ENCODE data around the gene ATPAF2. TPM values are rescaled to one million over a fixed set of nuclear protein-coding genes. Genes with fewer than 3 reads are reported as not detected.

ATPAF2 gene
- 13.3 TPM for total RNA-seq

DNA sequence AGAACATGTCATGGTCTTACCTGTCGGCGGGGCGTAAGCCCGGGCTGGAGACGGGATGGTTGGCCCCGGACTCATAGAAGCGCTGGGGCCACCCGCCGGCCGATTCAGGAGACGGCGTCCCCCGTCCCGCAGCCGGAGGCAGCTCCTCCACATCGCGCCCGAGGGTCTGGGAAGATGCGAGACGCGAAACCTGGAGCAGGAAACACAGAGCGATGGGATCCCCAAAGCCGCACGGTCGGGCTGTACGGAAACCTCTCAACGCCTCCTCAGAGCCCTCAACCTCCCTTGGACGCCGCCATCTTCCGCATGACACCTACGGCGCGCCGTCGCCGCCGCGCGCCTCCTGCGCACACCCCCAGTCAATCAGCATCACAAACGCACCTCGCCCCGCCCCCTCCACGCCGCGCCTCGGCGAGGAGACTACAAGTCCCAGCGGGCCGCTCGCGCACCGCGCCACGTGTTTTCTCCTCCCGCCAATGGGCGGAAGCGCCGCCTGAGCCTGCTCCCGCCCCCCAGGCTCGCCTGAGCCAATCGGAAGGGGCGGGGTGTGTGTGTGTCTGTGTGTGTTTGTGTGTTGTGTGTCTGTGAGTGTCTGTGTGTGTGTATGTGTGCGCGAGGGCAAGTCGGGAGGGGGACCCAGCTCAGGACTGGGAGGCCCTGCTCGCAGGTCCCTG is at the start of gene ATPAF2, which contains the start of gene GID4:
TSS of gene ATPAF2 (minus strand) at position 308 of the 674 bp plus-strand sequence. CDS start at position 153, 155 bp downstream.
TSS of gene GID4 (plus strand) at position 548 of the 674 bp plus-strand sequence. CDS start at position 605, 57 bp downstream.
- DNase-seq: peak; percentile 99

GRCh38 chr17:18087610-18088491 is 48.9 kb upstream of the ATPAF2 start, which contains the start of gene DRG2:
DRG2 (plus strand) TSS chr17:18087948; CDS start chr17:18088024, 76 bp downstream.
- DNase-seq: peak; percentile 89

- no peak for DNase-seq
Observed at GRCh38 chr17:18084256-18084655, 45.3 kb upstream of the ATPAF2 start.

DNA sequence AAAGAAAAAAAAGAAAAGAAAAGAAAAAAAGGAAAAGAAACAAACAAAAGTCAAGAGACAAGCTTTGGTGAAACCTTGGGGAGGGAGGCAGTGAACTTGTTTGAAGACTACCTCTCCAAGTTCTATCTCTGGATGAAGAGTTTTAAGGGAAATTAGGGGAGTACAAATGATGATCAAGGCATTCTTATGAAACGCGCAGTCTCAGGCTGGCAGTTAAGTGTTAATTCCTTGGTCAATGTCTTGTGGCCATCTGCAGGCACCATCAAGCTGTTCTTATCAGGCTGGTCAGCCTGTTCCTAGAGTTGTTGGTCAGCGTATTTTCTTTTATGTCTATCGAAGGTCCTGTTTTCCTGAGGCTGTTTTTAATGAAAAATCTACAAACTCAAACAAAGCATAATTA is 40.6 kb upstream of the ATPAF2 start:
- no peak for DNase-seq

DNA sequence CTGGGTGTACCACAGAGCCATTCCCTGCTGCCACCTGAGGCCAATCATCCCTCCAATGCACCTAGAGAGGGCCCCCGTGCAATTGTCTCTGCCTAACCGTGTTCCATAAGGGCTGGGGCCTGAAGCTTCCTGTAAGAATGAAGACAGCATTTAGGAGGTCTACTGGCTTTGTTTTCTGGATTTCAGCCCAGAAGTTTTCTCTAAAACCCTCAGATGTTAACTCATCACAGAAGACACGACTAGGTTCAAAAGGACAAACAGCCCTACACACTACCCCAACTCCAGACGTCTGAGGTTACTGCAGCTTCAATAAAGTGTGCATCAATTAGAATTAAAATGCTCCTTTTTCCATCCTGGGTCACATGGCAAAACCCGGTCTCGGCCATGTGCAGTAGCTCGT is 38.0 kb upstream of the ATPAF2 start:
- DNase-seq: peak; percentile 7

DNA sequence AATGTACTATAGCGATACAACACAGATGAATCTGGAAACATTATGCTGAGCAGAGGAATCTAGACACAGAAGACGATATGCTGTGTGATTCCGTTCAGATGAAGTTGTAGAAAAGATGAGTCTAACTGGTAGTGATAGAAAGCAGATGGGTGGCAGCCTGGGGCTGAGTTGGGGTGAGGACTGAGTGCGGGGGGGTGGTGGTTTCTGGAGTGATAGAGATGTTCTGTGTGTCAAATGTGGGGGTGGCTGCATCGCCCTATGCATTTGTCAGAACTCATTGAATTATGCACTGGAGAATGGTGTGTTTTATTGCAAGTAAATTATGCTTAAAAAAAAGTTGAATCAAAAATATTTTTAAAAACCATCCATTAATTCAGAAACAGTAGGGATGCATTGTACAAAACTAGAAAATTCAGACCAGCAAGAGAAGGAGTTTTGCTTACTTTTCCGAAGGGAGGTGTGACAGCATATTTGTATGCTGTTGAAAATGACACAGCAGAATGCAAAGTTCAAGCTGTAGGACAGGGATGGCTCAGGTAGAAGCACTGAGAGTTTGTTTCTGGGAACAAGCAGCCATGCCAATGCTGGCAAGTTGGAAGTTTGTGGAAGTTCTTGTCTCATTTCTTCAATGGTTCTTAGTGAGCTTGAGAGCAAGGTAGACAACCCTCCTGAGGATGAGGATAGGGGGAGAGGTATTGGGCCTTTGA is 35.8 kb upstream of the ATPAF2 start:
- no peak for DNase-seq

DNA sequence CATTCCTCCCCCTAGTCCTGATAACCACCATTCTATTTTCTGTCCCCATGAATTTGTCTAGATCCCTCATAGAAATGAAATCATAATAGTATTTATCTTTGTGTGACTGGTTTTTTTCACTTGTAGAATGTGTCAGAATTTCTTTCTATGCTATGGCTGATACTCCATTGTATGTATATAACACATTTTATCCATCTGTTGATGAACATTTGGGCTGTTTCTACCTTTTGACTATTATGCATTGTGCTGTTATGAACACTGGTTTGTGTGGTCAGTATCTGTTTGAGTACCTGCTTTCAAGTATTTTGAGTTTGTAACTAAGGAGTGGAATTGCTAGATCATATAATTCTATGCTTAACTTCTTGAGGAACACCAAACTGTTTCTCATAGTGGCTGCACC is 32.8 kb upstream of the ATPAF2 start:
- no peak for DNase-seq

GRCh38 chr17:18070861-18071340 is 31.9 kb upstream of the ATPAF2 start:
- DNase-seq: no peak

- DNase-seq: no peak
Observed at GRCh38 chr17:18069101-18069500, 30.1 kb upstream of the ATPAF2 start.

- no peak for DNase-seq
Observed at GRCh38 chr17:18066866-18067265, 27.9 kb upstream of the ATPAF2 start.

GRCh38 chr17:18065546-18065945 is 26.6 kb upstream of the ATPAF2 start:
- no peak for DNase-seq

DNA sequence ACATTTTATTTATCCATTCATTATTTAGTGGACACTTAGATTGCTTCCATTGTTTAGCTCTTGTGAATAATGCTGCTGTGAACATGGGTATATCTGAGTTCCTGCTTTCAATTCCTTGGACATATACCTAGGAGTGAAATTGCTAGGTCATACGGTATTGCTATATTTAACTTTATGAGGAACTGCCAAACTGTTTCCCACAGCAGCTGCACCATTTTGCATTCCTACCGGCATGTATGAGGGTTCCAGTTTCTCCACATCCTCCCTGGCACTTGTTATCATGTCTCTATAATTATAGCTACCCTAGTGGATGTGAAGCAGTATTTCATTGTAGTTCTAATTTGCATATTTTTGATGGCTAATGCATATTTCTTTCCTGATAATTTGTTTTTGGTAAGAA is 25.1 kb upstream of the ATPAF2 start:
- DNase-seq: no peak

DNA sequence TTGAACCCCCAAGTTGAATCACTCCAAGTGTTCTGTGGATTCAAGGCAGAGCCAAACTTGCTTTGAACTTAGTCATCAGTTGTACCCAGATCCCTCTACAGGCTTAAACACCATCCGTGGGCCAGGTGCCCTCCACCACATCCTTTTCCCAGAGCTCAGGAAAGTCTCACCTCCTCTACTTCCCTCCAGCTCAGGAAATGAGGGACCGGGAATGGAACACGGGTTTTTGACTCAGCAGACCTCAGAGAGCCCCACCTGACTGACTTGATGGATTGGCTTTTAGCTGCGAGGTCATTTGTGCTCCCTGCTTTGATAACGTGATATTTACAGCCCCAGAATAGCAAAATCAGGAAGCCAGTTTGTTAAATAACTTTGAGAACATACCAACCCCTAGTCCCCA is 20.3 kb upstream of the ATPAF2 start:
- DNase-seq: no peak

DNA sequence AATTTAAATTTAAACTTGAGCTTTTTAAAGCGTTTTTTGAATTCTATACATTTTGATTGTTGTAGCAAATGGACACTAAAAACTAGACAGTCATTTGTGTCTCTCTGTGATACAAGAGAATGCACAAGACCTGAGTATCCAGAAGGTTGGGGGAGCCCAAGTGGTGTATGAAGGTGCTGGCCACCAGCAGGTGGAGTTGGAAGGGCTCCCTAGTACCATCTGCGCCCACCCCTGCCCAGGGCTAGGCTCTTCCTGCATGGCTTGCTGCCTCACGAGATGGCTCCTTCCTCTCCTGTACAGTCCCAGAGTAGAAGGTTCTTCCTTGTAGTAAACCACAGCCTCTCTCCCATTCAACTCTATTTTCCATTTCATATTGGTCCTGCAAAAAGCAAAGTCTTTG is 17.2 kb upstream of the ATPAF2 start:
- no peak for DNase-seq

- no peak for DNase-seq
Observed at GRCh38 chr17:18055597-18055996, 16.6 kb upstream of the ATPAF2 start.

- DNase-seq: no peak
Observed at GRCh38 chr17:18045691-18046350, 6.9 kb upstream of the ATPAF2 start.

DNA sequence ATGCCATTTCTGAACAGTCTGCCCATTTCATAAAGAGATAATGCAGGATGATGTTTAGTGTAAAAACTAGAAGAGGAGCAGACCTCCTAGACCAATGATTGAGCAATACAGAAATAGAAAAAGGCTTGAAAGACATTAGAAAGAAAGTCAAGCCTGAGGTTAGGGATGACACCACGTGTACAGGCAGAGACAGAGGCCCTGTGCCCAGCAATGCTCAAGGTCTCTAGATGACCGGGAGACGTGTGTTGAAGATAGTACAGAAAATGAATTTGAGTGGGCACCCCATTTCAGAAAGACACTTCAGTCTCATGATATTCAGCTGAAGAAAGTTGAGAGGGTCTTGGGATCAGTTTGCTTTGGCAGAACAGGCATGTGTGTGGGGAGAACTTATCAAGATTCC is 5.6 kb upstream of the ATPAF2 start:
- DNase-seq: no peak

GRCh38 chr17:18043491-18043890 is 4.5 kb upstream of the ATPAF2 start:
- DNase-seq: no peak

DNA sequence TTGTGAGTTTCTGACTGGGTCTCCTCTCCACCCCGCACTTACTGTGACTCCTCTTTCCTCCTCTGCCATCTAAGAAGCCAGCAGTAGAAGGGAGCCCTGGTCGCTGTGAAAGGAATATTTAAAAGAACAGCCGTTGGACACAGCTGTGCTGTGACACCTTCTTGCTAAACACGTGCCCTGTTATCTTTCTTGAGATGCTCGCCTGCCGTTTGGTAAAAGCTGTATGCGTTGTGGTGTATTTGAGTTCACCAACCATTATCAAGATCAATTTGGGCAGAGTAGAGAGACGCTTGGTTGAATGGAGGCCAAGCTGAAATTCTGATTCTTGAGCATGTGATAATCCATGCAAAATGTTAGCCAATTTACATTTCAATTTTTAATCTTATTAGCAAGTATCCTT is 4.0 kb upstream of the ATPAF2 start:
- no peak for DNase-seq

GRCh38 chr17:18041776-18042175 is 2.8 kb upstream of the ATPAF2 start:
- DNase-seq: no peak

DNA sequence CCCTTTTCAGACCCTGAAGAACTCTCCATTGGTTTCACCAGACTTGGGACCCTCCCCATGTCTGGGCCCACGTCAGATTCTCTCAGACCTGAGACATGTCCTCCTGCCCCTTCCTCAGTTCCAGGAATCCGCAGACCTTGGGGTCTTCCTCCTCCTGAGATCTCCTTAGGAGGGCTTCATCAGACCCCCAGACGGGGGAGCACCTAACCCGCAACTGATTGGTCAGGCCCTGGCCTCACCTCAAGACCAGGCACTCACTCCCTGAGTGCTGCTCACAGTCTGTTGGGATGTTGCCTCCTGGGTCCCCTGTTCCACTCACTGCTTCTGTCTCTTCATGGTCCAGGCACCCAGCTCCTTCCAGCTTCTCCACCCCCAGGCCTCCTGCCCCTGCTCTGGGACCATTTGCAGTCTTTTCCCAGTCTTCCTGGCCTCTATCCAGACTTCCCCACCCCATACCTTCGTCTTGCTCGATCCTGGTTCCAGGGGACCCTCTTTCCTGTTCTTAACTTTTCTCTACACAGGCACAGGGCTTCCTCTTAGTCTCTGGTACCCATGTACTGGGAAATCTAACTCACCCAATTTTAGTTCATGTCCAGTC is 1.4 kb upstream of the ATPAF2 start:
- DNase-seq: no peak
